EH (cell line): ENCODE measurements around the gene QRFP.
"Not testable (repeated sequence)": the region's sequence is repeated elsewhere in the genome, so short reads cannot be mapped to it uniquely, and the experiment has no call there.

ENCODE experiments used
- DNase-seq: peaks from one replicate; pipeline ENCODE4 v3.0.0-alpha.2; 2015; ENCODE audit warnings: low read depth

Gene QRFP

GRCh38 chr9:130849356-130849755 lies 47.3 kb downstream of the QRFP start:
- DNase-seq: no peak

- not testable (repeated sequence) for DNase-seq
Observed at GRCh38 chr9:130848514-130848913, 48.1 kb downstream of the QRFP start.

GRCh38 chr9:130847306-130848217 lies 49.0 kb downstream of the QRFP start:
- peak; percentile 100 for DNase-seq

GRCh38 chr9:130846487-130847305 lies 49.9 kb downstream of the QRFP start:
- DNase-seq: peak; percentile 88

- peak; percentile 86 for DNase-seq
Observed at GRCh38 chr9:130845901-130846481, 50.6 kb downstream of the QRFP start.

- DNase-seq: no peak
Observed at GRCh38 chr9:130845254-130845653, 51.4 kb downstream of the QRFP start.

- no peak for DNase-seq
Observed at GRCh38 chr9:130844044-130844451, 52.6 kb downstream of the QRFP start.

GRCh38 chr9:130843049-130843908 lies 53.3 kb downstream of the QRFP start:
- no peak for DNase-seq
